HCT116 (cell line): ENCODE results near the gene TAF11L13. TPM values are rescaled to one million over a fixed set of nuclear protein-coding genes. Genes with fewer than 3 reads are reported as not detected.

Source experiments
- ATAC-seq: fragments of 200-7000 bp; cut with Tn5 transposase; 2 replicates; pipeline ENCODE4 v1.9.1; 2020; ENCODE audit warnings: mild to moderate bottlenecking, moderate library complexity
- BruUV-seq: library from RNA; stranded (reverse); fragments of 400-500 nt; replicated peaks from 2 replicates; lab custom pipeline; 2021; lab: Mats Ljungman, UMichigan
- CTCF ChIA-PET: fragments of 300-600 bp; sonication (Branson Sonifier 250); formaldehyde crosslinking; loops from one replicate; lab custom pipeline; 2021; ENCODE audit warnings: antibody characterized with exemption; lab: Charles Lee
- POLR2A ChIA-PET: fragments of 300-600, 350-600 bp; sonication (Branson Sonifier 250); formaldehyde crosslinking; loops from one replicate; lab custom pipeline; 2021; ENCODE audit warnings: antibody characterized with exemption; lab: Charles Lee
- RAD21 ChIA-PET, 2 experiments: fragments of 300-600 bp; sonication (Branson Sonifier 250); formaldehyde crosslinking; loops; one replicate each; lab custom pipeline; 2023; ENCODE audit warnings: low total read pairs in 2 of 2; ENCODE audit not compliant: uncharacterized antibody in 2 of 2, unreplicated experiment in 2 of 2, low non-redundant PET in 1 of 2; lab: Charles Lee
- DNase-seq: peaks from one replicate; pipeline ENCODE4 v3.0.0-alpha.2; 2010; ENCODE audit warnings: low read depth, low spot score
- H2AFZ ChIP-seq: fragments of 200-600 bp; shearing (Covaris generic), sonication (generic); 2 replicates; pipeline ENCODE4 v1.6.1; 2017; ENCODE audit warnings: low read depth, mixed run types, mixed read lengths, antibody characterized with exemption, low read length; ENCODE audit not compliant: poor library complexity, severe bottlenecking
- H3K27ac ChIP-seq: 2 replicates; pipeline ENCODE4 v1.5.1; 2012; ENCODE audit warnings: low read depth, low read length
- H3K27me3 ChIP-seq: fragments of 200-600 bp; sonication (generic); 2 replicates; pipeline ENCODE4 v1.6.1; 2016; ENCODE audit warnings: mixed run types, low read length, mixed read lengths; ENCODE audit not compliant: insufficient read depth
- H3K36me3 ChIP-seq, 2 experiments: fragments of 200-500 bp in 1 of 2; fragments of 200-600 bp in 1 of 2; sonication (Bioruptor generic) in 1 of 2; sonication (generic) in 1 of 2; 2 replicates each; pipeline versions ENCODE4 v1.5.1 to v1.6.1; 2014 to 2016; ENCODE audit warnings: low read length in 2 of 2, inconsistent platforms in 1 of 2, mixed read lengths in 1 of 2, mixed run types in 1 of 2; ENCODE audit not compliant: insufficient read depth in 2 of 2, control insufficient read depth in 1 of 2
- H3K4me1 ChIP-seq, 2 experiments: fragments of 200-600 bp in 1 of 2; sonication (generic) in 1 of 2; 2 replicates each; pipeline versions ENCODE4 v1.5.1 to v1.6.1; 2012 to 2017; ENCODE audit warnings: low read length in 2 of 2, inconsistent platforms in 1 of 2, mild to moderate bottlenecking in 1 of 2, mixed read lengths in 1 of 2, mixed run types in 1 of 2, moderate library complexity in 1 of 2; ENCODE audit not compliant: insufficient read depth in 2 of 2, control insufficient read depth in 1 of 2
- H3K4me2 ChIP-seq: fragments of 200-600 bp; sonication (generic); 2 replicates; pipeline ENCODE4 v1.6.1; 2017; ENCODE audit warnings: mixed run types, low read length, mixed read lengths
- H3K4me3 ChIP-seq, 2 experiments: fragments of 200-600 bp in 1 of 2; sonication (generic) in 1 of 2; replicated peaks in 1 of 2; 2 replicates each; pipeline ENCODE4 v1.5.1; 2011 to 2016; ENCODE audit warnings: low read length in 2 of 2, control low read depth in 1 of 2, low read depth in 1 of 2, mild to moderate bottlenecking in 1 of 2, mixed read lengths in 1 of 2, mixed run types in 1 of 2
- H3K79me2 ChIP-seq: fragments of 200-600 bp; sonication (generic); 2 replicates; pipeline ENCODE4 v1.6.1; 2017; ENCODE audit warnings: mild to moderate bottlenecking, mixed run types, low read length, moderate library complexity, mixed read lengths; ENCODE audit not compliant: insufficient read depth
- H3K9ac ChIP-seq: fragments of 200-600 bp; sonication (generic); 2 replicates; pipeline ENCODE4 v1.6.1; 2016; ENCODE audit warnings: low read length, mixed read lengths
- H3K9me2 ChIP-seq: fragments of 200-600 bp; sonication (generic), shearing (Covaris generic); 2 replicates; pipeline ENCODE4 v1.6.1; 2017; ENCODE audit warnings: mixed run types, mild to moderate bottlenecking, moderate library complexity; ENCODE audit not compliant: insufficient read depth
- H3K9me3 ChIP-seq, 2 experiments: fragments of 200-500 bp in 1 of 2; fragments of 200-600 bp in 1 of 2; sonication (Bioruptor generic) in 1 of 2; sonication (generic) in 1 of 2; 2 replicates each; pipeline ENCODE4 v1.6.1; 2014 to 2017; ENCODE audit warnings: low read length in 2 of 2, mixed read lengths in 2 of 2, inconsistent platforms in 1 of 2, low read depth in 1 of 2, mild to moderate bottlenecking in 1 of 2, mixed run types in 1 of 2, moderate library complexity in 1 of 2; ENCODE audit not compliant: control insufficient read depth in 1 of 2, insufficient read depth in 1 of 2
- H4K20me1 ChIP-seq: fragments of 200-600 bp; sonication (generic), shearing (Covaris generic); 2 replicates; pipeline ENCODE4 v1.6.1; 2017; ENCODE audit warnings: mixed run types, mild to moderate bottlenecking, moderate library complexity; ENCODE audit not compliant: insufficient read depth
- ATF3 ChIP-seq: IDR thresholded peaks from 2 replicates; pipeline ENCODE4 v1.6.1; 2012
- CEBPB ChIP-seq: IDR thresholded peaks from 2 replicates; pipeline ENCODE4 v1.6.1; 2012; ENCODE audit warnings: low read depth
- CTCF ChIP-seq, 3 experiments: fragments of 200-600 bp in 1 of 3; sonication (generic) in 1 of 3; IDR thresholded peaks in 2 of 3; conservative IDR thresholded peaks in 1 of 3; 2 replicates each; pipeline ENCODE4 v1.5.1; 2012 to 2017; ENCODE audit warnings: low read depth in 2 of 3, low read length in 2 of 3, antibody characterized with exemption in 1 of 3, borderline replicate concordance in 1 of 3, control low read depth in 1 of 3, mild to moderate bottlenecking in 1 of 3, mixed read lengths in 1 of 3, mixed run types in 1 of 3, moderate library complexity in 1 of 3; ENCODE audit not compliant: insufficient read depth in 1 of 3
- EGR1 ChIP-seq: IDR thresholded peaks from 2 replicates; pipeline ENCODE4 v1.6.1; 2012; ENCODE audit warnings: low read depth
- EZH2 ChIP-seq: fragments of 200-600 bp; sonication (generic); IDR thresholded peaks from 2 replicates; pipeline ENCODE4 v1.6.1; 2017; ENCODE audit warnings: antibody characterized with exemption, mixed run types
- EZH2phosphoT487 ChIP-seq: fragments of 200-600 bp; IDR thresholded peaks from 2 replicates; pipeline ENCODE4 v1.6.1; 2018; ENCODE audit warnings: antibody characterized with exemption, borderline replicate concordance
- FOSL1 ChIP-seq: IDR thresholded peaks from 2 replicates; pipeline ENCODE4 v1.6.1; 2012; ENCODE audit warnings: low read depth
- MAX ChIP-seq: IDR thresholded peaks from 2 replicates; pipeline ENCODE4 v1.6.1; 2012
- POLR2A ChIP-seq: IDR thresholded peaks from 2 replicates; pipeline ENCODE4 v1.7.0; 2011; ENCODE audit warnings: borderline replicate concordance; ENCODE audit not compliant: insufficient read depth, insufficient read length; ENCODE audit errors: extremely low read depth
- RAD21 ChIP-seq: IDR thresholded peaks from 2 replicates; pipeline ENCODE4 v1.6.1; 2012; ENCODE audit warnings: low read depth, mild to moderate bottlenecking
- SIN3A ChIP-seq: IDR thresholded peaks from 2 replicates; pipeline ENCODE4 v1.6.1; 2012; ENCODE audit warnings: low read depth
- SP1 ChIP-seq: IDR thresholded peaks from 2 replicates; pipeline ENCODE4 v1.6.1; 2012; ENCODE audit warnings: low read depth
- SRF ChIP-seq: IDR thresholded peaks from 2 replicates; pipeline ENCODE4 v1.6.1; 2012; ENCODE audit warnings: low read depth
- TCF7L2 ChIP-seq: IDR thresholded peaks from 2 replicates; pipeline ENCODE4 v1.7.0; 2011; ENCODE audit warnings: borderline replicate concordance, inconsistent platforms; ENCODE audit not compliant: insufficient read depth, insufficient read length; ENCODE audit errors: extremely low read depth
- ZFX ChIP-seq: fragments of 450-650 bp; IDR thresholded peaks from 2 replicates; pipeline ENCODE4 v1.6.1; 2017
- intact Hi-C: fragments of 100-400 bp; cut with micrococcal nuclease; formaldehyde crosslinking; loops from 2 replicates; pipeline ENCODE4 v1.10.0; 2022
- total RNA-seq: library from RNA; stranded (reverse); gene quantifications from one replicate; pipeline ENCODE4 v1.2.1, GENCODE V29; 2021; ENCODE audit not compliant: unreplicated experiment
- TF ChIP-seq, protein P1 (sequence below): IDR thresholded peaks from 2 replicates; pipeline ENCODE4 v1.6.1; 2011; ENCODE audit warnings: mild to moderate bottlenecking, low read length, moderate library complexity; ENCODE audit not compliant: insufficient replicate concordance; ENCODE audit errors: extremely low read depth

TAF11L13 gene
- total RNA-seq, 1 experiment from 2014 or later: not detected

GRCh38 chr5:17663182-17663581 lies 31.3 kb downstream of the TAF11L13 start:
- Histone ChIP-seq H3K9ac (no peak overlapping the region), H3K36me3 (no peaks in the 10 kb centered on the region), H3K79me2 (no peaks in the 10 kb centered on the region), H3K27me3 (no peaks in the 10 kb centered on the region), H2AFZ (no peak overlapping the region), H3K4me1 (no peaks in the 10 kb centered on the region), H4K20me1 (no peaks in the 10 kb centered on the region), H3K9me3 (peaks cover 0 to 5% of the 10 kb centered on the region in 2 experiments; a peak in 2 of 4 replicates), H3K27ac (no peak overlapping the region), H3K4me2 (no peak overlapping the region), H3K4me3 (no peak overlapping the region), H3K9me2 (no peaks in the 10 kb centered on the region)
- BruUV-seq: no TSS peak
- no peak for DNase-seq
- ChIA-PET POLR2A (no interaction called here), RAD21 (no interaction called here), CTCF (no interaction called here)
- intact Hi-C loops: no loop called here
- no peak for ATAC-seq
- TF ChIP-seq RAD21 (no peak), EZH2phosphoT487 (no peak)

DNA sequence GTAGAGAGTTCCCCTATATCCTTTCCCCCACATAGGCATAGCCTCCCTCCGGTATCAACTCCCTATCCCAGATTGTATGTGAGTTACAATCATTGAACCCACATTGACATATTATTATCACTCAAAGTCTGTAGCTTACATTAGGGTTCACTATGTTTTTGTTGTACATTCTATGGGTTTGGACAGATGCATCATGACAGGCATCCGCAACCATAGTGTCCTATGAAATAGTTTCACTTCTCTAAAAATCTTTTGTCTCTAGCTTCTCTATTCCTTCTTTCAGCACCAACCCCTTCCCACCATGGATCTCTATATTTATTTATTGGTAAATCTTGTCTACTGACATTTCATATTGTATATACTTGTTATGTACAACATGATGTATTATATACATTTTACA lies 33.9 kb downstream of the TAF11L13 start:
- no peaks in the 10 kb centered on the region for H3K9me2 ChIP-seq
- intact Hi-C loops: no loop called here
- CTCF ChIA-PET: no interaction called here
- peaks cover 0 to 14% of the 10 kb centered on the region in 2 experiments; a peak in 2 of 4 replicates for H3K9me3 ChIP-seq
- POLR2A ChIA-PET: no interaction called here
- H3K27me3 ChIP-seq: no peaks in the 10 kb centered on the region
- no peaks in the 10 kb centered on the region for H3K4me1 ChIP-seq
- ATAC-seq: no peak
- H3K79me2 ChIP-seq: no peaks in the 10 kb centered on the region
- H2AFZ ChIP-seq: no peak overlapping the region
- H4K20me1 ChIP-seq: no peaks in the 10 kb centered on the region
- DNase-seq: no peak
- TF ChIP-seq SP1 (no peak), CTCF (IDR thresholded peaks at IDR 0.05 in 2 of 3, conservative IDR thresholded peaks at IDR 0.05 in 1 of 3; ENCODE audit: borderline replicate concordance in 1 of 3, insufficient read depth in 1 of 3, low read depth in 2 of 3, low read length in 2 of 3) (no peak), SIN3A (no peak), CEBPB (no peak), RAD21 (no peak), ZFX (no peak), EGR1 (no peak), MAX (no peak), SRF (no peak), TCF7L2 (no peak), POLR2A (no peak), ATF3 (no peak), EZH2 (no peak), FOSL1 (no peak)
- TF ChIP-seq, protein P1, sequence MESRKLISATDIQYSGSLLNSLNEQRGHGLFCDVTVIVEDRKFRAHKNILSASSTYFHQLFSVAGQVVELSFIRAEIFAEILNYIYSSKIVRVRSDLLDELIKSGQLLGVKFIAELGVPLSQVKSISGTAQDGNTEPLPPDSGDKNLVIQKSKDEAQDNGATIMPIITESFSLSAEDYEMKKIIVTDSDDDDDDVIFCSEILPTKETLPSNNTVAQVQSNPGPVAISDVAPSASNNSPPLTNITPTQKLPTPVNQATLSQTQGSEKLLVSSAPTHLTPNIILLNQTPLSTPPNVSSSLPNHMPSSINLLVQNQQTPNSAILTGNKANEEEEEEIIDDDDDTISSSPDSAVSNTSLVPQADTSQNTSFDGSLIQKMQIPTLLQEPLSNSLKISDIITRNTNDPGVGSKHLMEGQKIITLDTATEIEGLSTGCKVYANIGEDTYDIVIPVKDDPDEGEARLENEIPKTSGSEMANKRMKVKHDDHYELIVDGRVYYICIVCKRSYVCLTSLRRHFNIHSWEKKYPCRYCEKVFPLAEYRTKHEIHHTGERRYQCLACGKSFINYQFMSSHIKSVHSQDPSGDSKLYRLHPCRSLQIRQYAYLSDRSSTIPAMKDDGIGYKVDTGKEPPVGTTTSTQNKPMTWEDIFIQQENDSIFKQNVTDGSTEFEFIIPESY: no peak
- no peak overlapping the region for H3K4me3 ChIP-seq
- BruUV-seq: no TSS peak
- no peaks in the 10 kb centered on the region for H3K36me3 ChIP-seq
- no peak overlapping the region for H3K9ac ChIP-seq
- no peak overlapping the region for H3K4me2 ChIP-seq
- RAD21 ChIA-PET: no interaction called here
- no peak overlapping the region for H3K27ac ChIP-seq
